Sigmoid colon (tissue), 7 donors: ENCODE data around the gene LTBP3. TPM values are rescaled to one million over a fixed set of nuclear protein-coding genes. Genes with fewer than 3 reads are reported as not detected.

Experiments
- DNase-seq: peaks from one replicate; pipeline ENCODE4 v3.0.0-alpha.2; 2019
- H3K27ac ChIP-seq, 4 donors: fragments of 200-600 bp; sonication (generic); one replicate each; pipeline ENCODE4 v1.5.1; 2016 to 2019; ENCODE audit warnings: mild to moderate bottlenecking in 1 of 4
- H3K27me3 ChIP-seq, 3 donors: fragments of 200-600 bp; sonication (generic); one replicate each; pipeline ENCODE4 v1.5.1; 2019; ENCODE audit warnings: mild to moderate bottlenecking in 1 of 3
- H3K36me3 ChIP-seq, 4 donors: fragments of 200-600 bp; sonication (generic); one replicate each; pipeline ENCODE4 v1.5.1; 2016 to 2019
- H3K4me1 ChIP-seq, 4 donors: fragments of 200-600 bp; sonication (generic); one replicate each; pipeline ENCODE4 v1.5.1; 2017 to 2019
- H3K4me3 ChIP-seq, 4 donors: fragments of 200-600 bp; sonication (generic); one replicate each; pipeline ENCODE4 v1.5.1; 2017 to 2019; ENCODE audit warnings: mild to moderate bottlenecking in 2 of 4, moderate library complexity in 1 of 4
- H3K9me3 ChIP-seq, 4 donors: fragments of 200-600 bp in 3 of 4; sonication (generic) in 3 of 4; one replicate each; pipeline versions ENCODE4 v1.5.1 to v1.6.1; 2013 to 2019
- EP300 ChIP-seq, 4 donors: sonication (generic); formaldehyde crosslinking; IDR thresholded peaks; one replicate each; pipeline ENCODE4 v1.6.1; 2017; ENCODE audit warnings: antibody characterized with exemption in 4 of 4
- POLR2A ChIP-seq, 2 donors: fragments of 450-650 bp; IDR thresholded peaks; one replicate each; pipeline ENCODE4 v1.6.1; 2016; ENCODE audit warnings: antibody characterized with exemption in 2 of 2, mild to moderate bottlenecking in 2 of 2, moderate library complexity in 2 of 2
- POLR2AphosphoS5 ChIP-seq, 4 donors: sonication (generic); formaldehyde crosslinking; IDR thresholded peaks; one replicate each; pipeline ENCODE4 v1.6.1; 2017; ENCODE audit warnings: antibody characterized with exemption in 4 of 4
- WGBS, 2 donors: extraction: QIAGEN DNeasy Blood & Tissue Kit; methylation state at CpG; one replicate each; pipeline ENCODE4 v1.1.7; 2013; 5-methylcytosine and 5-hydroxymethylcytosine counted together
- intact Hi-C: fragments of 100-400 bp; cut with DNase I; formaldehyde crosslinking; loops from one replicate; pipeline ENCODE4 v1.15.1; 2023
- polyA plus RNA-seq, 3 donors: library from polyadenylated mRNA; stranded (reverse); fragments of 200-250 nt; gene quantifications; one replicate each; pipeline ENCODE4 v1.2.3, GENCODE V29; 2013
- total RNA-seq, 4 donors: library from RNA; depleted of rRNA; stranded (reverse); fragments of >200 nt; gene quantifications; one replicate each; pipeline ENCODE4 v1.1.0, GENCODE V29; 2016
- TF ChIP-seq, protein P1 (sequence below), 4 experiments: fragments of 450-650 bp in 3 of 4; fragments of 200-600 bp in 1 of 4; IDR thresholded peaks; one replicate each; pipeline ENCODE4 v1.5.1; 2016 to 2019; ENCODE audit warnings: antibody characterized with exemption in 4 of 4, mild to moderate bottlenecking in 3 of 4, moderate library complexity in 2 of 4
- donor health status: healthy with polysubstance abuse.
- donor health status: Bipolar disorder and iron deficiency.
- donor health status: healthy.

LTBP3 gene
- total and polyA plus RNA-seq, 7 donors: 3.9 to 268 (median 79.6) TPM

DNA sequence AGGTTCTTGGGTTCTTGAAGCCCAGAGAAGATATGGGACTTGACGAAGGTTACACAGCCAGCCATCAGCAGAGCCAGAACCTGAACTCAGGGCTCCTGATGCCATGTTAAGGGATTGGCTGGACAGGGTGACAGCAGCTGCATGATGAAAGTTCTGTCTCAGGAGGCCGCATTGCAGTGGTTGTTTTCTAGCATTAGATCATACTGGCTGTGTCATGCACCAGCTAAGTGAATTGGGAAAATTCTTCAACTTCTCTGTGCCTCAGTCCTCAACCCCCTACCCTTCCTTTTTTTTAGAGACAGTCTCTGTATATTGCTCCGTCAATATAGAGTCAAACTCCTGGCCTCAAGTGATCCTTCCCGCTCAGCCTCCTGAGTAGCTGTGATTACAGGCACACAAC is 5.4 kb upstream of the LTBP3 start:
- no peak for DNase-seq
- 94 to 99% methylated on average over 4 of the region's 4 CpGs for WGBS, 2 donors
- Histone ChIP-seq H3K36me3 (peaks cover 0 to 6% (median 0%) of the 10 kb centered on the region in 4 donors), H3K27ac (peak overlapping the region in 1 of 4 donors; percentile 38), H3K4me1 (peaks cover 0 to 52% (median 38%) of the 10 kb centered on the region in 4 donors), H3K27me3 (no peaks in the 10 kb centered on the region), H3K9me3 (no peaks in the 10 kb centered on the region), H3K4me3 (no peak overlapping the region)
- intact Hi-C loops: no loop called here
- TF ChIP-seq POLR2AphosphoS5 (IDR thresholded peaks at IDR 0.05) (no peak), EP300 (IDR thresholded peaks at IDR 0.05) (no peak), POLR2A (IDR thresholded peaks at IDR 0.05) (no peak)
- TF ChIP-seq, protein P1, sequence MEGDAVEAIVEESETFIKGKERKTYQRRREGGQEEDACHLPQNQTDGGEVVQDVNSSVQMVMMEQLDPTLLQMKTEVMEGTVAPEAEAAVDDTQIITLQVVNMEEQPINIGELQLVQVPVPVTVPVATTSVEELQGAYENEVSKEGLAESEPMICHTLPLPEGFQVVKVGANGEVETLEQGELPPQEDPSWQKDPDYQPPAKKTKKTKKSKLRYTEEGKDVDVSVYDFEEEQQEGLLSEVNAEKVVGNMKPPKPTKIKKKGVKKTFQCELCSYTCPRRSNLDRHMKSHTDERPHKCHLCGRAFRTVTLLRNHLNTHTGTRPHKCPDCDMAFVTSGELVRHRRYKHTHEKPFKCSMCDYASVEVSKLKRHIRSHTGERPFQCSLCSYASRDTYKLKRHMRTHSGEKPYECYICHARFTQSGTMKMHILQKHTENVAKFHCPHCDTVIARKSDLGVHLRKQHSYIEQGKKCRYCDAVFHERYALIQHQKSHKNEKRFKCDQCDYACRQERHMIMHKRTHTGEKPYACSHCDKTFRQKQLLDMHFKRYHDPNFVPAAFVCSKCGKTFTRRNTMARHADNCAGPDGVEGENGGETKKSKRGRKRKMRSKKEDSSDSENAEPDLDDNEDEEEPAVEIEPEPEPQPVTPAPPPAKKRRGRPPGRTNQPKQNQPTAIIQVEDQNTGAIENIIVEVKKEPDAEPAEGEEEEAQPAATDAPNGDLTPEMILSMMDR (IDR thresholded peaks at IDR 0.05): no peak

DNA sequence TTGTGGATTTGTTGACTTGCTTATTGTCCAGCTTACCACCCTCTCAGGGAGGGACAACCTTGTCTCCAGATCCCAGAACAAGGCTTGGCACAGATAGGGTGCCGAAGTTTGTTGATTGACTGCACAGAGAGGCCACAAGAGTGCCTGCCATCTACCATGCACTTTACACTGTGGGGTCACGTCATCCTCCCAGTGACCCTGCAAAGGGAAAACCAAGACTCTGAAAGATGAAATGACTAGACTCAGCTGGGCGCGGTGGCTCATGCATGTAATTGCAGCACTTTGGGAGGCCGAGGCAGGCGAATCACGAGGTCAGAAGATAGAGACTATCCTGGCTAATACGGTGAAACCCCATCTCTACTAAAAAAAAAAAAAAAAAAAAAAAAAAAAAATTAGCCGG is 4.6 kb upstream of the LTBP3 start:
- WGBS, 2 donors: 86 to 91% methylated on average over 9 of the region's 9 CpGs
- H3K4me1 ChIP-seq: peaks cover 0 to 47% (median 32%) of the 10 kb centered on the region in 4 donors
- no peak for DNase-seq
- H3K36me3 ChIP-seq: peaks cover 0 to 3% (median 0%) of the 10 kb centered on the region in 4 donors
- peak overlapping the region in 1 of 4 donors; percentile 22 for H3K27ac ChIP-seq
- no peaks in the 10 kb centered on the region for H3K27me3 ChIP-seq
- TF ChIP-seq POLR2AphosphoS5 (IDR thresholded peaks at IDR 0.05) (no peak), POLR2A (IDR thresholded peaks at IDR 0.05) (no peak), EP300 (IDR thresholded peaks at IDR 0.05) (no peak)
- TF ChIP-seq, protein P1 (IDR thresholded peaks at IDR 0.05): no peak
- intact Hi-C loops: no loop called here
- no peaks in the 10 kb centered on the region for H3K9me3 ChIP-seq
- no peak overlapping the region for H3K4me3 ChIP-seq

DNA sequence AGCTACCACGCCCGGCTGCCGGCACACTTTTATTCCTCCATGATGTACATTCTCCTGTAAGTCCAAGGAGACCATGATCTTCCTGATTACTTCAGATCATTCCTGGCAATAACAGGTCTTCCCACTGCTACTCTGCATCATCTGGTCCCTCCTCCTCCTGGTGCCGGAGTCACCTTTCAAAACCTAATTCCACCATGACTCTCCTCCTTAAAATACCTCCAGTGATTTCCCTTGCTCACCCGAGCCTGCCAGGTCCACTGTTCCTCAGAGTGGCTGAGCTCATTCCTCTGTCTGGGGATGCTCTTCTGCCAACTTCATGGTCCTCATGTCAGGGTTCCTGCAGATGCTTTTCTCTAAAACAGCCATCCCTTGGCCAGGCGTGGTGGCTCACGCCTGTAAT is 3.9 kb upstream of the LTBP3 start:
- DNase-seq: no peak
- intact Hi-C loops: no loop called here
- H3K4me3 ChIP-seq: no peak overlapping the region
- H3K27me3 ChIP-seq: no peaks in the 10 kb centered on the region
- H3K9me3 ChIP-seq: no peaks in the 10 kb centered on the region
- H3K27ac ChIP-seq: peak overlapping the region in 1 of 4 donors; percentile 22
- no peaks in the 10 kb centered on the region for H3K36me3 ChIP-seq
- 66 to 82% methylated on average over 7 of the region's 7 CpGs for WGBS, 2 donors
- H3K4me1 ChIP-seq: peaks cover 0 to 45% (median 35%) of the 10 kb centered on the region in 4 donors
- TF ChIP-seq, protein P1 (IDR thresholded peaks at IDR 0.05): no peak
- TF ChIP-seq POLR2AphosphoS5 (IDR thresholded peaks at IDR 0.05) (no peak), EP300 (IDR thresholded peaks at IDR 0.05) (no peak), POLR2A (IDR thresholded peaks at IDR 0.05) (no peak)

DNA sequence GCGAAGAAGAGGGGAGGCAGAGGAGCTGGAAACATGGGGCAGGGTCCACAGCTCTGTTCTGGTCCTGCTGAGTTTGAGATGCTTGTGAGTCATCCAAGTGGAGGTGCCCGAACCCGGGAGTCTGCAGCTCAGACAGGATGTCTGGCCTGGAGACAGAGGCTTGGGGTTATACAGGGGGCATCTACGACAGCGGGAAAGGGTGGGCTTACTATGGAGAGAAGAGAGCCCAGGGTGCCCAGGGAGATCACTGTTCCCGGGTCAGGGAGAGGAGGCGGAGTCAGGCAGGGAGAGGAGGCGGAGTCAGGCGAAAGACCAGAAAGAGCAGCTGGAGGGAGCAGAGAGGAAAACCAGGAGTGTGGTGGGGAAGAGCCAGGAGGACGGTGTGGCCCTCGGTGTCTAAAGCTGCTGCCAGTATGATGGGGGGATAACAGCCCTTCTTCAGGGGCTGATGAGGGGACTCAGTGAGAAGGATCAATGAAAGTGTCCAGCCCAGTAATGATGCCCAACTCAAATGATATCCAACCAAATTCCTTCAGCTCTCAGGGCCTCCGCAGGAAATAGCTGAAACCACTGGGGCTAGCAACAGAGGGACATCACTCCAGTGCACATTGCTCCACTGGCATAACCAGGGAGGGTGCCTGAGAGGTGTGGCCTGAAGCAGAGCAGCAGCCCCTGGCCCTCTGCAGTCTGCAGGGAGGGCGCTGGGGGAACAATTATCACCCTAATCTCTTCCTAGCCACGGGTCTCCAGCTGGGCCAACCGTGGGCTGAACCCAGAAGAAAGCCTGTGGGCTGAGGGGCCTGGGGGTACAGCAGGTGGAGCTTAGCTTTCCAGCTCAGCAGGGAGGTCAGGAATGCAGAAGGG is 2.6 kb upstream of the LTBP3 start:
- intact Hi-C loops: no loop called here
- DNase-seq: peak; percentile 89
- Histone ChIP-seq H3K4me3 (no peak overlapping the region), H3K4me1 (peaks cover 0 to 50% (median 47%) of the 10 kb centered on the region in 4 donors), H3K9me3 (no peaks in the 10 kb centered on the region), H3K27ac (peak overlapping the region; percentile 96 to 99 (median 98)), H3K27me3 (no peaks in the 10 kb centered on the region), H3K36me3 (no peaks in the 10 kb centered on the region)
- 20 to 48% methylated on average over 15 of the region's 15 CpGs for WGBS, 2 donors
- TF ChIP-seq POLR2A (IDR thresholded peaks at IDR 0.05): no peak
- no peak for TF ChIP-seq EP300 (IDR thresholded peaks at IDR 0.05)
- TF ChIP-seq POLR2AphosphoS5 (IDR thresholded peaks at IDR 0.05): peak in 1 of 4 donors; percentile 25
- TF ChIP-seq, protein P1 (IDR thresholded peaks at IDR 0.05): no peak
